CD14-positive monocyte (primary cell): ENCODE measurements around the gene IL3. TPM values are rescaled to one million over a fixed set of nuclear protein-coding genes. Genes with fewer than 3 reads are reported as not detected.

ENCODE experiments used
- DNase-seq, 3 donors: peaks; one replicate each; pipeline ENCODE4 v3.0.0-alpha.2; 2011 to 2022
- H2AFZ ChIP-seq: 2 replicates; pipeline ENCODE4 v1.6.0; 2012; ENCODE audit warnings: mild to moderate bottlenecking, low read depth, low read length, inconsistent platforms; ENCODE audit not compliant: insufficient read depth, poor library complexity, severe bottlenecking
- H3K27ac ChIP-seq, 2 donors: 1 replicate in 1 of 2; 2 replicates in 1 of 2; pipeline ENCODE4 v1.5.1; 2012 to 2013; ENCODE audit warnings: low read length in 2 of 2, control low read depth in 1 of 2, inconsistent platforms in 1 of 2, low read depth in 1 of 2, mild to moderate bottlenecking in 1 of 2
- H3K27me3 ChIP-seq, 2 donors: one replicate each; pipeline versions ENCODE4 v1.6.0 to v1.6.1; 2011 to 2013; ENCODE audit warnings: low read length in 2 of 2; ENCODE audit not compliant: control insufficient read depth in 2 of 2, insufficient read depth in 2 of 2
- H3K36me3 ChIP-seq, 2 donors: replicated peaks in 1 of 2; 1 replicate in 1 of 2; 2 replicates in 1 of 2; pipeline versions ENCODE4 v1.5.1 to v1.6.1; 2012 to 2013; ENCODE audit warnings: low read length in 2 of 2, control low read depth in 1 of 2, inconsistent platforms in 1 of 2, mild to moderate bottlenecking in 1 of 2; ENCODE audit not compliant: insufficient read depth in 2 of 2, control insufficient read depth in 1 of 2
- H3K4me1 ChIP-seq, 2 donors: 1 replicate in 1 of 2; 2 replicates in 1 of 2; pipeline versions ENCODE4 v1.5.1 to v1.6.1; 2012 to 2013; ENCODE audit warnings: low read length in 2 of 2, control low read depth in 1 of 2, inconsistent platforms in 1 of 2, mild to moderate bottlenecking in 1 of 2, moderate library complexity in 1 of 2; ENCODE audit not compliant: insufficient read depth in 2 of 2, control insufficient read depth in 1 of 2
- H3K4me2 ChIP-seq: replicated peaks from 2 replicates; pipeline ENCODE3; 2012; ENCODE audit warnings: low read length, moderate library complexity, mild to moderate bottlenecking; ENCODE audit not compliant: poor library complexity, severe bottlenecking; ENCODE audit errors: extremely low read depth
- H3K4me3 ChIP-seq, 3 experiments: fragments of 200-600 bp in 1 of 3; sonication (generic) in 1 of 3; replicated peaks in 1 of 3; 1 replicate in 2 of 3; 2 replicates in 1 of 3; pipeline ENCODE4 v1.5.1; 2011 to 2013; ENCODE audit warnings: low read length in 3 of 3, mild to moderate bottlenecking in 3 of 3, control low read depth in 2 of 3, low read depth in 2 of 3, inconsistent platforms in 1 of 3, moderate library complexity in 1 of 3
- H3K79me2 ChIP-seq: 2 replicates; pipeline ENCODE4 v1.6.0; 2012; ENCODE audit warnings: mild to moderate bottlenecking, control low read depth, inconsistent platforms, low read length, moderate library complexity; ENCODE audit not compliant: insufficient read depth
- H3K9ac ChIP-seq: 2 replicates; pipeline ENCODE4 v1.6.0; 2017; ENCODE audit warnings: low read length, mild to moderate bottlenecking; ENCODE audit not compliant: insufficient read depth, poor library complexity, severe bottlenecking
- H3K9me3 ChIP-seq, 2 donors: replicated peaks in 1 of 2; 1 replicate in 1 of 2; 2 replicates in 1 of 2; pipeline versions ENCODE4 v1.5.1 to v1.6.1; 2012 to 2013; ENCODE audit warnings: low read length in 2 of 2, control low read depth in 1 of 2; ENCODE audit not compliant: control insufficient read depth in 1 of 2, insufficient read depth in 1 of 2
- H4K20me1 ChIP-seq: 2 replicates; pipeline ENCODE4 v1.6.0; 2012; ENCODE audit warnings: mild to moderate bottlenecking, low read length, control low read depth, moderate library complexity; ENCODE audit not compliant: insufficient read depth
- H3K27ac Mint-ChIP-seq, 7 donors: one replicate each; pipeline ENCODE4 v1.8.0; 2020; ENCODE audit warnings: mild to moderate bottlenecking in 7 of 7, mixed read lengths in 7 of 7, moderate library complexity in 6 of 7, inconsistent platforms in 2 of 7
- H3K27me3 Mint-ChIP-seq, 3 donors: one replicate each; pipeline ENCODE4 v1.8.0; 2021 to 2022; ENCODE audit warnings: low read depth in 3 of 3, mild to moderate bottlenecking in 3 of 3, mixed read lengths in 3 of 3, moderate library complexity in 3 of 3, inconsistent platforms in 1 of 3
- H3K36me3 Mint-ChIP-seq, 2 donors: one replicate each; pipeline ENCODE4 v1.8.0; 2020; ENCODE audit warnings: mixed read lengths in 2 of 2, inconsistent platforms in 1 of 2, mild to moderate bottlenecking in 1 of 2
- H3K4me1 Mint-ChIP-seq: one replicate; pipeline ENCODE4 v1.8.0; 2020; ENCODE audit warnings: mild to moderate bottlenecking, mixed read lengths
- H3K4me3 Mint-ChIP-seq, 2 donors: one replicate each; pipeline ENCODE4 v1.8.0; 2020; ENCODE audit warnings: mild to moderate bottlenecking in 2 of 2, mixed read lengths in 2 of 2, moderate library complexity in 1 of 2
- H3K9me3 Mint-ChIP-seq, 7 donors: one replicate each; pipeline ENCODE4 v1.8.0; 2020 to 2022; ENCODE audit warnings: mixed read lengths in 7 of 7, mild to moderate bottlenecking in 6 of 7, moderate library complexity in 6 of 7, inconsistent platforms in 2 of 7
- WGBS: methylation state at CpG from one replicate; pipeline ENCODE4 v1.1.5; 2013; ENCODE audit warnings: missing lambda C conversion rate; ENCODE audit not compliant: insufficient coverage; 5-methylcytosine and 5-hydroxymethylcytosine counted together
- intact Hi-C, 2 donors: fragments of 100-400 bp; cut with micrococcal nuclease; formaldehyde crosslinking; loops; one replicate each; pipeline versions ENCODE4 v1.15.0 to v1.15.1; 2023
- polyA plus RNA-seq, 3 donors: library from polyadenylated mRNA; depleted of rRNA in 1 of 3; unstranded in 2 of 3; stranded (reverse) in 1 of 3; fragments of 300-500 nt in 2 of 3; fragments of >200 nt in 1 of 3; fragmentation: Illumina TruSeq in 2 of 3; gene quantifications; 1 replicate in 2 of 3; 2 replicates in 1 of 3; pipeline ENCODE4 v1.2.3, GENCODE V29; 2012 to 2021
- TF ChIP-seq, protein P1 (sequence below): fragments of 200-600 bp; IDR thresholded peaks from one replicate; pipeline ENCODE4 v1.8.0; 2022; ENCODE audit warnings: antibody characterized with exemption, mild to moderate bottlenecking

The IL3 gene
- polyA plus RNA-seq, 3 donors: not detected

DNA sequence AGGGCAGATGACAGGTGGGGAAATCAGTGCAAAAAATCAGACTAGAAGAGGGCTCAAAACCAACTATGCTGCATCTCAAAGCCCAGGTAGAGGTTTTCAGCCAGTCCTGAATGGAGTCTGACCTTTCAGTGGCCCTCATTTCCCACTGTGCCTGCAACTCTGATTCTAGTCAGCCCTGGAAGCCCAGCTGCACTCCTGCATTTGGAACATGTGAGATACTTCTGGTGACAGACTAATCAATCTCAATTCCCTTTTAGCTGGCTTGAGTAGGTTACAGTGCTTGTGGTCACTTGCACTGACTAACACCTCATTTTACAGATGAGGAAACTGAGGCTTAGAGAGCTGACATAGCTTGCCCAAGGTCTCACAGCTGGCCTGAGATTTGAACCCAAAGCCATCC lies 41.1 kb upstream of the IL3 start:
- H3K36me3 Mint-ChIP-seq: no peaks in the 10 kb centered on the region
- H3K27me3 Mint-ChIP-seq: peaks cover 23 to 45% (median 24%) of the 10 kb centered on the region in 3 donors
- no peaks in the 10 kb centered on the region for H3K79me2 ChIP-seq
- intact Hi-C loops: no loop called here
- no peak overlapping the region for H3K27ac ChIP-seq
- H3K4me1 ChIP-seq: no peaks in the 10 kb centered on the region
- H3K9me3 ChIP-seq: no peaks in the 10 kb centered on the region
- TF ChIP-seq, protein P1, sequence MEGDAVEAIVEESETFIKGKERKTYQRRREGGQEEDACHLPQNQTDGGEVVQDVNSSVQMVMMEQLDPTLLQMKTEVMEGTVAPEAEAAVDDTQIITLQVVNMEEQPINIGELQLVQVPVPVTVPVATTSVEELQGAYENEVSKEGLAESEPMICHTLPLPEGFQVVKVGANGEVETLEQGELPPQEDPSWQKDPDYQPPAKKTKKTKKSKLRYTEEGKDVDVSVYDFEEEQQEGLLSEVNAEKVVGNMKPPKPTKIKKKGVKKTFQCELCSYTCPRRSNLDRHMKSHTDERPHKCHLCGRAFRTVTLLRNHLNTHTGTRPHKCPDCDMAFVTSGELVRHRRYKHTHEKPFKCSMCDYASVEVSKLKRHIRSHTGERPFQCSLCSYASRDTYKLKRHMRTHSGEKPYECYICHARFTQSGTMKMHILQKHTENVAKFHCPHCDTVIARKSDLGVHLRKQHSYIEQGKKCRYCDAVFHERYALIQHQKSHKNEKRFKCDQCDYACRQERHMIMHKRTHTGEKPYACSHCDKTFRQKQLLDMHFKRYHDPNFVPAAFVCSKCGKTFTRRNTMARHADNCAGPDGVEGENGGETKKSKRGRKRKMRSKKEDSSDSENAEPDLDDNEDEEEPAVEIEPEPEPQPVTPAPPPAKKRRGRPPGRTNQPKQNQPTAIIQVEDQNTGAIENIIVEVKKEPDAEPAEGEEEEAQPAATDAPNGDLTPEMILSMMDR: no peak
- DNase-seq: no peak
- peaks cover 3% of the 10 kb centered on the region for H3K4me1 Mint-ChIP-seq
- H3K9me3 Mint-ChIP-seq: peaks cover 0 to 2% (median 0%) of the 10 kb centered on the region in 7 donors
- no peak overlapping the region for H3K4me3 ChIP-seq
- no peaks in the 10 kb centered on the region for H4K20me1 ChIP-seq
- H3K36me3 ChIP-seq: no peaks in the 10 kb centered on the region
- peaks cover 4 to 34% of the 10 kb centered on the region in 2 donors for H3K27me3 ChIP-seq
- no peak overlapping the region for H3K4me3 Mint-ChIP-seq
- no peak overlapping the region for H3K4me2 ChIP-seq
- no peak overlapping the region for H2AFZ ChIP-seq
- H3K27ac Mint-ChIP-seq: no peak overlapping the region
- H3K9ac ChIP-seq: no peak overlapping the region

DNA sequence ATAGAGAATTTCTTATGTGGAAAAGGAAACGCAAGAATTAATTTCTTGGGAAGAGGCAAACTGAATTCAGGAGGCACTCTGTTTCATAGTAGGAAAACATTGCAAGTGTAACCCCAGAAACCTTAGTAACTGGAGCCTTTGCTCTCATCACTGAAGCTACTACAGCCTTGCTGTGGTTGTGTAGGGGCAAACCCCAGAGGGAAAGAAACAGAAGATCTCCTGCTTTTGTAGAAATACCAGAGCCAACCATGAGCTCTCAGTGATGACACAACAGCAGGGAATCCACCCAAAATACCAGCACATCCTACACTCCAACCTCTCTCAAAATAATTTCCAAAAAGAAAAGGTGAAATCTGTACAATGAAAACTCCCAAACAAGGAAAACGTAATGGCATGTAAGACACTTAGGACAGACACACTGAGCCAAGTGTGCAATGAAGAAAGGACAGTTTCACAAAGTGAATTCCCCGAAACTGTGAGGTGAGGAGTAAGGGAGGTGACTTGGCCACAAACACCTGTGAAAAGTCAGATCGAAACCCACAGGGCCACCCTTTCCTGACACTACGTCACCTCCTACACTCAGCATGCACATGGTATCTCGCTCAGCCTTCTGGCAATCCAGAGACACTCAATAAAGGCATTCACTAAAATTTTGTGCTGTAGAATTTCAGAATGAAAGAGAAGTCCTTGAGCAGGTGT lies 40.4 kb upstream of the IL3 start:
- no peak overlapping the region for H2AFZ ChIP-seq
- WGBS: 90% methylated on average over 2 of the region's 6 CpGs
- no peak for DNase-seq
- H3K9ac ChIP-seq: no peak overlapping the region
- no peaks in the 10 kb centered on the region for H3K4me1 ChIP-seq
- H3K9me3 ChIP-seq: no peaks in the 10 kb centered on the region
- Mint-ChIP-seq H3K4me3 (no peak overlapping the region), H3K9me3 (peaks cover 0 to 2% (median 0%) of the 10 kb centered on the region in 7 donors), H3K27ac (no peak overlapping the region), H3K36me3 (no peaks in the 10 kb centered on the region), H3K4me1 (peaks cover 3% of the 10 kb centered on the region), H3K27me3 (peaks cover 20 to 41% (median 21%) of the 10 kb centered on the region in 3 donors)
- H3K4me3 ChIP-seq: no peak overlapping the region
- TF ChIP-seq, protein P1: no peak
- intact Hi-C loops: no loop called here
- H3K27ac ChIP-seq: no peak overlapping the region
- no peaks in the 10 kb centered on the region for H3K36me3 ChIP-seq
- no peaks in the 10 kb centered on the region for H3K79me2 ChIP-seq
- no peak overlapping the region for H3K4me2 ChIP-seq
- H4K20me1 ChIP-seq: no peaks in the 10 kb centered on the region
- peaks cover 4 to 27% of the 10 kb centered on the region in 2 donors for H3K27me3 ChIP-seq
